Astrocyte (in vitro differentiated cells and primary cell): ENCODE results near the gene PCARE.

Experiments
- EZH2 ChIP-seq: IDR thresholded peaks from 2 replicates; pipeline ENCODE4 v1.6.1; 2012; ENCODE audit warnings: mild to moderate bottlenecking, low read length, inconsistent platforms; ENCODE audit not compliant: insufficient read depth
- TF ChIP-seq, protein P1 (sequence below): IDR thresholded peaks from 2 replicates; pipeline ENCODE4 v1.5.1; 2011; ENCODE audit warnings: low read depth, mild to moderate bottlenecking, inconsistent platforms, low read length, moderate library complexity; ENCODE audit not compliant: insufficient read depth

DNA sequence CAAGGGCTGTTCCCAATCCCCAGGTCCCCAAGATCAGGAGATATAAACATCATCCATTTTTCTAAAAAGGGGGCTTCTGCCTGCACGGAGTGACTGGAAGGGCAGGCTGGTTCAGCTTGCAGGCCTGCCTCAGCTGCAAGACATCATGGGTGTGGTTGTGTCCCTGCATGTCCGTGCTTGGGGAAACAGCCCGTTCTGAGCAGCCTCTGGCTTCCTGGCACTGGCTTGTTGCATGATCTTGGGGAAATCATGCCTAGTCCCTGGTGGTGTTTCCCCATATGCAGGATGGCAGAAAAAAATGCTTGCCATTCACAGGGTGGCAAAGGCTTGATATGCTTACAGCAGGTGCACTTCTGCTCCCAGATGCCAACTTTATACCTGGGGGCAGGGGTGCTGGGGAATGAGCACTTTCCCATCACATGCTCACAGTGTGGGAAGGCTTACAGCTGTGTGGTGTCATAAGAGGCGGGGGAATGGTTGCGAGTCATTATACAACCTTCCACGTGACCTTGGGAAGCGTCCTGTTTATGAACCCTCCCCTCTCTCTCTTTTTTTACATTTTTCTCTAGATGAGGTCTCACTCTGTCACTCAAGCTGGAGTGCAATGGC, 7.2 kb downstream of the PCARE start:
- TF ChIP-seq, protein P1, sequence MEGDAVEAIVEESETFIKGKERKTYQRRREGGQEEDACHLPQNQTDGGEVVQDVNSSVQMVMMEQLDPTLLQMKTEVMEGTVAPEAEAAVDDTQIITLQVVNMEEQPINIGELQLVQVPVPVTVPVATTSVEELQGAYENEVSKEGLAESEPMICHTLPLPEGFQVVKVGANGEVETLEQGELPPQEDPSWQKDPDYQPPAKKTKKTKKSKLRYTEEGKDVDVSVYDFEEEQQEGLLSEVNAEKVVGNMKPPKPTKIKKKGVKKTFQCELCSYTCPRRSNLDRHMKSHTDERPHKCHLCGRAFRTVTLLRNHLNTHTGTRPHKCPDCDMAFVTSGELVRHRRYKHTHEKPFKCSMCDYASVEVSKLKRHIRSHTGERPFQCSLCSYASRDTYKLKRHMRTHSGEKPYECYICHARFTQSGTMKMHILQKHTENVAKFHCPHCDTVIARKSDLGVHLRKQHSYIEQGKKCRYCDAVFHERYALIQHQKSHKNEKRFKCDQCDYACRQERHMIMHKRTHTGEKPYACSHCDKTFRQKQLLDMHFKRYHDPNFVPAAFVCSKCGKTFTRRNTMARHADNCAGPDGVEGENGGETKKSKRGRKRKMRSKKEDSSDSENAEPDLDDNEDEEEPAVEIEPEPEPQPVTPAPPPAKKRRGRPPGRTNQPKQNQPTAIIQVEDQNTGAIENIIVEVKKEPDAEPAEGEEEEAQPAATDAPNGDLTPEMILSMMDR, result no peak
- TF ChIP-seq EZH2, result no peak
